Cardiac fibroblast (primary cell): ENCODE measurements around the gene E2F7.

ENCODE experiments used
- DNase-seq, 2 donors: peaks; one replicate each; pipeline versions ENCODE4 v3.0.0 to v3.0.0-alpha.2; 2010; ENCODE audit warnings: low read depth in 2 of 2
- H3K4me3 ChIP-seq, 2 donors: replicated peaks in 1 of 2; 1 replicate in 1 of 2; 2 replicates in 1 of 2; pipeline ENCODE4 v1.5.1; 2011; ENCODE audit warnings: low read depth in 2 of 2, low read length in 2 of 2, mild to moderate bottlenecking in 2 of 2, moderate library complexity in 1 of 2
- TF ChIP-seq, protein P1 (sequence below): IDR thresholded peaks from one replicate; pipeline ENCODE4 v1.5.1; 2011; ENCODE audit warnings: low read depth, mild to moderate bottlenecking, low read length, inconsistent platforms

Gene E2F7

DNA sequence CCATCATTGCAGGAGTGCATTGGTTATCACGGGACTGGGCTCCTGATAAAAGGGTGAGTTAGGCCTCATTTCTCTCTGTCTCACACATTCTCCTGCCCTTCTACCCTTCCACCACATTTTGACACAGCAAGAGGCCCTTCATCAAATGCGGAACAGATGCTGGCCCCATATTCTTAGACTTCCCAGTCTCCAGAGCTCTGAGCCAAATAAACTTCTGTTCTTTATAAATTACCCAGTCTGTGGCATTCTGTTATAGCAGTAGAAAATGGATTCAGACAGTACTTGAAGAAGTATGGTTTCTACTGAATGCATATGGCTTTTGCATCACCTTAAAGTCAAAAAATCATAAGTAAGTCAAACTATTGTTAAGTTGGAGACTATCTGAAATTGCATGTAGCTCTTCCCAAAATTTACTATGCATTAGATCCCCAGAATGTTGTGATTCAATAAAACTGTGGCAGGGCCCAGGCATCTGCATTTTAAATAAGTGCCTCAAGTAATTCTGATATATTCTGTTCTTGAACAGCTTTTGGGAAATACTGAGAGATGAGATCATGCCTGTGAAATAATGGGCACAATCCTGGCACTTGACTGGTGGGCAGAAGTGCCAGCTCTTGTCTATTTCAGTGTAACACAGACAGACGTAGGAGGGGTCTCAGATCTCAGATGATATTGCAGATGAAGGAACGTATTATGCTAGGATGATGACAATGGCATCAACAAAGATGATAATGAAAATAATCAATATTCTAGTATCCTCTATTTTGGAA is 68.2 kb downstream of the E2F7 start:
- no peak overlapping the region for H3K4me3 ChIP-seq
- TF ChIP-seq, protein P1, sequence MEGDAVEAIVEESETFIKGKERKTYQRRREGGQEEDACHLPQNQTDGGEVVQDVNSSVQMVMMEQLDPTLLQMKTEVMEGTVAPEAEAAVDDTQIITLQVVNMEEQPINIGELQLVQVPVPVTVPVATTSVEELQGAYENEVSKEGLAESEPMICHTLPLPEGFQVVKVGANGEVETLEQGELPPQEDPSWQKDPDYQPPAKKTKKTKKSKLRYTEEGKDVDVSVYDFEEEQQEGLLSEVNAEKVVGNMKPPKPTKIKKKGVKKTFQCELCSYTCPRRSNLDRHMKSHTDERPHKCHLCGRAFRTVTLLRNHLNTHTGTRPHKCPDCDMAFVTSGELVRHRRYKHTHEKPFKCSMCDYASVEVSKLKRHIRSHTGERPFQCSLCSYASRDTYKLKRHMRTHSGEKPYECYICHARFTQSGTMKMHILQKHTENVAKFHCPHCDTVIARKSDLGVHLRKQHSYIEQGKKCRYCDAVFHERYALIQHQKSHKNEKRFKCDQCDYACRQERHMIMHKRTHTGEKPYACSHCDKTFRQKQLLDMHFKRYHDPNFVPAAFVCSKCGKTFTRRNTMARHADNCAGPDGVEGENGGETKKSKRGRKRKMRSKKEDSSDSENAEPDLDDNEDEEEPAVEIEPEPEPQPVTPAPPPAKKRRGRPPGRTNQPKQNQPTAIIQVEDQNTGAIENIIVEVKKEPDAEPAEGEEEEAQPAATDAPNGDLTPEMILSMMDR: no peak
- no peak for DNase-seq

DNA sequence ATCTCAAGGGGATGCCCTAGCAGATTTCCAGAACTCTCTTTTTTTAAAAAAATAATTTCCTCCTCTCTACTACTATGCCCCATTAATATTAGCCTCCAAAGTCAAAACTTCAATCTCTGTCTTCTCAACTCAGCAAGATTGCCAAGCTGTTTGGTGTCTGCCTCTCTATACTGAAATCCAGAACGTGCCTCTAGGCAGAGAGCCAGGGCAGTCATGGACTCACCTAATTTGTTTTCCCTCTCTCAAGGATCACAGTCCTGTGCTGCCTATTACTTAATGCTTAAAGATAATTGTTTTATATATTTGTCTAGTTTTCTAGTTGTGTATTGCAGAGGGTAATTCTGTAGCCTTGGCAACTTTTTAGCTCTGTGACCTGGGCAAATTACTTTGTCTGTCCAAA is 74.7 kb downstream of the E2F7 start:
- H3K4me3 ChIP-seq: no peak overlapping the region
- TF ChIP-seq, protein P1: no peak
- no peak for DNase-seq

DNA sequence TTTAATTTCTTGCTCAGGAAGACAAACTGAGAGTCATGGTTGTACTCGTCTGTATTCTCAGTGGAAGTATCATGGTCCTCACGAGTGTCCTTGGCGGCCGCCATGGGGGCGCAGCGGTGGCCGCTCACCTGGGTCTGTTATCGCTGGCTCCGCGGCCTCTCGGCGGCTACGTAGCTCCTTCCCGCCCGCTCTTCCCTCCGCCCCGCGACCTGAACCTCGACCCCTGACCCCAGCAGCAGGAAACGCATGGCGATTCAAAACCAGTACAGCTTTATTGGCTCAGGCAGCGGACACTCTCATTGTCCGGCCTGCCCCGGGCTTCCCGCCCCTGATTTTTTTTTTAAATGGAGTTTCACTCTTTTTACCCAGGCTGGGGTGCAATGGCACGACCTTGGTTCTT is 80.8 kb downstream of the E2F7 start:
- H3K4me3 ChIP-seq: no peak overlapping the region
- TF ChIP-seq, protein P1: no peak
- no peak for DNase-seq

DNA sequence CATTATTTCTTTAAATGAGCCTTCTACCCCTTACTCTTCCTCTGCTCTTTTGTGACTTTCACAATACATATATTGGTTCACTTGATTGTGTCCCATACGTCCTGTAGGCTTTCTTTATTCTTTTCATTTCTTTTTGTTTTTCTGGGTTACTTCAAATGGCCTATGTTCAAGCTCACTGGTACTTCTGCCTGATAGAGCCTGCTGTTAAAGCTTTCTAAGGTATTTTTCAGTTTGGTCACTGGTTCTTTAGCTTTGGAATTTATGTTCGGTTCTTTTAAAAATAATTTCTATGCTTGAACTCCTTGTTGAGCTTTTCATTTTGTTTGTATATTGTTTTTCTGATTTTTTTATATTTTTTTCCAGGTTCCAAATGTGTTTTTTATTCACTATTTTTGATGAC is 81.9 kb downstream of the E2F7 start:
- DNase-seq: no peak
- H3K4me3 ChIP-seq: no peak overlapping the region
- TF ChIP-seq, protein P1: no peak

DNA sequence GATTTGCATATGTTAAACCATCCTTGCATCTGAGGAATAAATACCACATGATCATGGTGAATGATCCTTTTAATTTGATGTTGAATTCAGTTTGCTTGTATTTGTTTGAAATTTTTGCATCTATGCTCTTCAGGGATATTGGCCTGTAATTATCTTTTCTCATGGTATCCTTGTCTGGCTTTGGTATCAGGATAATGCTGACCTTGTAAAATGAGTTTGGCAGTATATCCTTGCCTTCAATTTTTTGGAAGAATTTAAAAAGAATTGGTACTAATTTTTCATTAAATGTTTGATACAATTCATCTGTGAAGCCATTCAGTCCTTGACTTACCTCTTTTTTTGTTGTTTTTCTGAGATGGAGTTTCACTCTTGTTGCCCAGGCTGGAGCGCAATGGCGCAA is 85.2 kb downstream of the E2F7 start:
- TF ChIP-seq, protein P1: no peak
- H3K4me3 ChIP-seq: no peak overlapping the region
- no peak for DNase-seq

DNA sequence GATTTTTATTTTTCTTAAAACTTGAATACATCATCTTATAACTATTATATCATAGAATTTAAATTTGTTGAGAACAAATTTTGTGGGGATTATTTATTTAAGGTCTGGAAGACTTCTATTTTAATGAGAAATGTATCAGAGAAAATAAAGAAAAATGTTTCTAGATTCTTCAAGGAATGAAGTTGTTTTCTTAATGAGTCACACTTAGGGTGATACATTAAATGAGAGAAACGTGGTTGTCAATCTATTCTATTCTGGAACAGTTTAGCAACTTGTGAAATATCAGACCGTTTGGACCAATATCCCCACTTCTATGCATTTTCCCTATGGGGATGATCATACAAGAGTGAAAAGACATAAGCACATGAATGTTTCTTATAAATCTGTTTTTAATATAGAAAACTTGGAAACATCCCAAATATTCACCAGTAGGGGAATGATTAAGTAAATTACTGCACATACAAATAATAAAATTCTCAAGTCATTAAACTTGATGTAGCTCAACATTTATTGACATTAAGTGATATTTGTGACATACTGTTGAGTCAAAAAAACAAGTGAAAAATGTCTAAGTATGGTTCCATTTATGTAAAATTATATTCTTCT is 88.5 kb downstream of the E2F7 start:
- TF ChIP-seq, protein P1: no peak
- DNase-seq: peak; percentile 1 to 11

More for the DNA sequence above, 88.5 kb downstream of the E2F7 start:
- H3K4me3 ChIP-seq: no peak overlapping the region
